ENCODE measurements around the gene TAC3.

Gene TAC3

GRCh38 chr12:57046947-57047890, 30.9 kb upstream of the TAC3 start:
- no peak overlapping the region for H3K4me3 Mint-ChIP-seq

GRCh38 chr12:57046086-57046791, 29.9 kb upstream of the TAC3 start:
- no peaks in the 10 kb centered on the region for H3K4me1 Mint-ChIP-seq
- no peaks in the 10 kb centered on the region for H3K36me3 Mint-ChIP-seq (ENCODE audit: low read depth)
- DNase-seq = no peak
- no peaks in the 10 kb centered on the region for H3K9me3 Mint-ChIP-seq
- TF ChIP-seq CTCF (IDR thresholded peaks at IDR 0.05) = no peak
- peaks cover 51% of the 10 kb centered on the region for H3K27me3 Mint-ChIP-seq (ENCODE audit: low read depth, poor library complexity)
- no peak overlapping the region for H3K27ac Mint-ChIP-seq
- H3K4me3 Mint-ChIP-seq = no peak overlapping the region

More at GRCh38 chr12:57046947-57047890, 30.9 kb upstream of the TAC3 start:
- Mint-ChIP-seq H3K9me3 (no peaks in the 10 kb centered on the region), H3K27ac (no peak overlapping the region), H3K4me1 (no peaks in the 10 kb centered on the region), H3K36me3 (ENCODE audit: low read depth) (no peaks in the 10 kb centered on the region), H3K27me3 (ENCODE audit: low read depth, poor library complexity) (peaks cover 51% of the 10 kb centered on the region)
- TF ChIP-seq CTCF (IDR thresholded peaks at IDR 0.05) = no peak
- no peak for DNase-seq

GRCh38 chr12:57044889-57045288, 28.6 kb upstream of the TAC3 start:
- Mint-ChIP-seq H3K4me3 (no peak overlapping the region), H3K27me3 (ENCODE audit: low read depth, poor library complexity) (peaks cover 48% of the 10 kb centered on the region)

GRCh38 chr12:57044468-57044867, 28.1 kb upstream of the TAC3 start:
- Mint-ChIP-seq H3K4me3 (no peak overlapping the region), H3K27ac (no peak overlapping the region), H3K36me3 (ENCODE audit: low read depth) (no peaks in the 10 kb centered on the region), H3K27me3 (ENCODE audit: low read depth, poor library complexity) (peaks cover 48% of the 10 kb centered on the region), H3K9me3 (no peaks in the 10 kb centered on the region), H3K4me1 (no peaks in the 10 kb centered on the region)
- DNase-seq = no peak
- TF ChIP-seq CTCF (IDR thresholded peaks at IDR 0.05) = no peak

More at GRCh38 chr12:57044889-57045288, 28.6 kb upstream of the TAC3 start:
- TF ChIP-seq CTCF (IDR thresholded peaks at IDR 0.05) = no peak
- no peak for DNase-seq
- no peaks in the 10 kb centered on the region for H3K36me3 Mint-ChIP-seq (ENCODE audit: low read depth)
- H3K4me1 Mint-ChIP-seq = no peaks in the 10 kb centered on the region
- no peaks in the 10 kb centered on the region for H3K9me3 Mint-ChIP-seq
- no peak overlapping the region for H3K27ac Mint-ChIP-seq

- no peak overlapping the region for H3K27ac Mint-ChIP-seq
- no peak for TF ChIP-seq CTCF (IDR thresholded peaks at IDR 0.05)
- H3K4me3 Mint-ChIP-seq = no peak overlapping the region
- no peaks in the 10 kb centered on the region for H3K9me3 Mint-ChIP-seq
- peaks cover 45% of the 10 kb centered on the region for H3K27me3 Mint-ChIP-seq (ENCODE audit: low read depth, poor library complexity)
- H3K4me1 Mint-ChIP-seq = no peaks in the 10 kb centered on the region
- no peak for DNase-seq
- no peaks in the 10 kb centered on the region for H3K36me3 Mint-ChIP-seq (ENCODE audit: low read depth)
Observed at GRCh38 chr12:57042695-57043094, 26.4 kb upstream of the TAC3 start.
